ENCODE results near the gene VKORC1. TPM values are rescaled to one million over a fixed set of nuclear protein-coding genes. Genes with fewer than 3 reads are reported as not detected.

Gene VKORC1
- total and polyA plus RNA-seq, 2 of the 8 experiments (the other 6 are each of a cell fraction or from before 2014, with no cell fraction given): 84.1 to 483 TPM

- POLR2A ChIA-PET (ENCODE audit: partially characterized antibody): interaction anchor here (0.6 to 4.9 kb wide), 4 partner anchors 8 to 98 kb away, joined by 3 to 34 read pairs (median 15); partner anchors contain the start of genes HSD3B7 and VKORC1
- H2BK5ac ChIP-seq (ENCODE audit: low read depth, low read length): no peak overlapping the region
- H3K9ac ChIP-seq (replicated peaks in 1 of 4; ENCODE audit: extremely low read depth in 1 of 4, low read depth in 3 of 4, low read length in 3 of 4): no peak overlapping the region
- peaks cover 13 to 55% of the 10 kb centered on the region in 2 experiments for H3K79me2 ChIP-seq (ENCODE audit: control insufficient read depth in 1 of 2, insufficient read depth in 2 of 2, low read length in 2 of 2)
- H3K4me2 ChIP-seq (ENCODE audit: insufficient read depth in 1 of 2, low read depth in 2 of 2, low read length in 2 of 2): no peak overlapping the region
- no peak overlapping the region for H2BK120ac ChIP-seq (replicated peaks; ENCODE audit: low read depth, low read length)
- no peak overlapping the region for H3K56ac ChIP-seq (replicated peaks; ENCODE audit: insufficient read length, low read depth, low read length)
- no peak overlapping the region for H3K23ac ChIP-seq (ENCODE audit: insufficient read length)
- no peak overlapping the region for H3K4ac ChIP-seq (replicated peaks; ENCODE audit: insufficient read length, low read depth, low read length)
- no peak overlapping the region for H3K4me3 ChIP-seq (ENCODE audit: extremely low read depth in 1 of 4, insufficient read depth in 2 of 4, low read depth in 3 of 4, low read length in 4 of 4)
- H3K36me3 ChIP-seq (ENCODE audit: control insufficient read depth in 2 of 4, insufficient read depth in 4 of 4, low read length in 3 of 4): peaks cover 5 to 45% (median 28%) of the 10 kb centered on the region in 4 experiments; a peak in 7 of 8 replicates
- DNase-seq (ENCODE audit: low read depth in 1 of 2, low spot score in 2 of 2): no peak
- no peak for TF ChIP-seq BRCA1 (IDR thresholded peaks at IDR 0.05; ENCODE audit: low read depth, low read length)
- TF ChIP-seq ZNF274 (IDR thresholded peaks at IDR 0.05; ENCODE audit: borderline replicate concordance, extremely low read depth, low read length): no peak
- no peak for TF ChIP-seq RAD21 (IDR thresholded peaks at IDR 0.05 in 1 of 2, conservative IDR thresholded peaks at IDR 0.05 in 1 of 2; ENCODE audit: low read depth in 2 of 2, low read length in 2 of 2)
- no peak for TF ChIP-seq SIN3A (conservative IDR thresholded peaks at IDR 0.05 in 1 of 2, IDR thresholded peaks at IDR 0.05 in 1 of 2; ENCODE audit: low read depth in 1 of 2, low read length in 2 of 2)
- no peak for TF ChIP-seq RBBP5 (IDR thresholded peaks at IDR 0.05; ENCODE audit: borderline replicate concordance, low read depth, low read length)
- no peak for TF ChIP-seq SP1 (IDR thresholded peaks at IDR 0.05; ENCODE audit: low read depth, low read length)
- no peak for TF ChIP-seq TAF7 (optimal IDR thresholded peaks at IDR 0.05; ENCODE audit: borderline replicate concordance, low read depth, low read length)
- TF ChIP-seq JUN (IDR thresholded peaks at IDR 0.05; ENCODE audit: low read depth, low read length): no peak
- TF ChIP-seq NANOG (IDR thresholded peaks at IDR 0.05; ENCODE audit: insufficient read depth, low read depth, low read length, poor library complexity, severe bottlenecking): no peak
- TF ChIP-seq SRF (IDR thresholded peaks at IDR 0.05; ENCODE audit: low read depth, low read length): no peak
- no peak for TF ChIP-seq TEAD4 (IDR thresholded peaks at IDR 0.05; ENCODE audit: low read depth, low read length)
- no peak for TF ChIP-seq KDM1A (IDR thresholded peaks at IDR 0.05; ENCODE audit: borderline replicate concordance, low read length)
- TF ChIP-seq KDM5A (IDR thresholded peaks at IDR 0.05; ENCODE audit: low read length): no peak
- no peak overlapping the region for H3K18ac ChIP-seq (ENCODE audit: extremely low read depth, low read length)
- no peak overlapping the region for H2BK15ac ChIP-seq (ENCODE audit: low read length)
- H2AK5ac ChIP-seq (ENCODE audit: low read depth, low read length): no peak overlapping the region
- 92% methylated on average over 16 of the region's 16 CpGs; no CpG with 5 or more reads in 1 of the 2 experiments for WGBS, 2 experiments (ENCODE audit: extremely low coverage in 1 of 2, insufficient coverage in 1 of 2, insufficient read length in 1 of 2, insufficient replicate concordance in 2 of 2, low coverage in 1 of 2, low lambda C conversion rate in 2 of 2, missing lambda C conversion rate in 1 of 2)
- no peak overlapping the region for H2BK20ac ChIP-seq (ENCODE audit: low read length)
- H3K27ac ChIP-seq (ENCODE audit: low read depth, low read length): no peak overlapping the region
- H3K79me1 ChIP-seq (ENCODE audit: low read depth, low read length): peaks cover 7% of the 10 kb centered on the region; the same call in 1 of the 2 replicates
- no peak overlapping the region for H2AFZ ChIP-seq (ENCODE audit: low read length)
- no peak overlapping the region for H4K8ac ChIP-seq (ENCODE audit: extremely low read depth, insufficient read depth, low read length)
- H2BK12ac ChIP-seq (ENCODE audit: low read depth, low read length): no peak overlapping the region
- H4K5ac ChIP-seq (ENCODE audit: insufficient read length, low read depth, low read length): no peak overlapping the region
- H4K20me1 ChIP-seq (replicated peaks in 1 of 2; ENCODE audit: control insufficient read depth in 1 of 2, insufficient read depth in 2 of 2, low read length in 2 of 2): peaks cover 5 to 30% of the 10 kb centered on the region in 2 experiments
- H3K23me2 ChIP-seq (ENCODE audit: low read depth, low read length): peaks cover 7% of the 10 kb centered on the region; the same call in 1 of the 2 replicates
- CTCF ChIA-PET (ENCODE audit: partially characterized antibody): interaction anchor here (1.0 to 2.1 kb wide), 4 partner anchors 10 to 49 kb away, joined by 3 to 10 read pairs (median 4); no protein-coding TSS in a partner anchor
- no peak for FAIRE-seq
- no peak overlapping the region for H4K91ac ChIP-seq (replicated peaks; ENCODE audit: insufficient read length, low read length)
- H3K14ac ChIP-seq (ENCODE audit: insufficient read length): no peak overlapping the region
- H3K9me3 ChIP-seq (ENCODE audit: insufficient read depth in 2 of 2, low read depth in 1 of 2, low read length in 1 of 2): no peaks in the 10 kb centered on the region
- H3K27me3 ChIP-seq (replicated peaks in 1 of 4; ENCODE audit: control insufficient read depth in 3 of 4, extremely low read depth in 1 of 4, insufficient read depth in 3 of 4, low read length in 3 of 4): no peaks in the 10 kb centered on the region
- H3K4me1 ChIP-seq (replicated peaks in 1 of 4; ENCODE audit: control insufficient read depth in 3 of 4, insufficient read depth in 4 of 4, low read length in 3 of 4): peaks cover 0 to 1% (median 0%) of the 10 kb centered on the region in 4 experiments; a peak in 2 of 7 replicates
These were observed 18.3 kb downstream of the VKORC1 start for GRCh38 chr16:31076319-31076718.
